ENCODE results near the gene OSMR.

The OSMR gene

DNA sequence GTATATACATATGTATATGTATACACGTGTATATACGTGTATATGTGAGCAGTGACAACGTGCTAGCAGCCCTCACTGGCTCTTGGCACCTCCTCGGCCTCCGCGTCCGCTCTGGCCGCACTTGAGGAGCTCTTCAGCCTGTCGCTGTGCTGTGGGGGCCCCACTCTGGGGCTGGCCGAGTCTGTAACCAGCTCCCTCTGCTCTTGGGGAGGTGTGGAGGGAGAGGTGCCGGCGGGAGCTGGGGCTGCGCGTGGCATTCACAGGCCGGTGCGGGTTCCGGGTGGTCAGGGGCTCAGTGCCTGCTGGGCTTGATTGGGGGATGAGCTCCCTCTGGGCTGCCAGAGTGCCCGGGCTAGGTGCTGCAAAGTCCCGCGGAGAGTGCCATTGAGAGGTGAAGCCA lies 24.1 kb upstream of the OSMR start:
- CTCF ChIA-PET = interaction anchor here (0.6 to 1.9 kb wide), 3 partner anchors 10 to 380 kb away, joined by 4 to 8 read pairs (median 7); no protein-coding TSS in a partner anchor
- POLR2A ChIA-PET = no interaction called here
- Histone ChIP-seq H3K4me1 (ENCODE audit: control insufficient read depth, insufficient read depth, low read length) (peaks cover 12% of the 10 kb centered on the region), H3K4me3 (ENCODE audit: low read depth, low read length) (no peak overlapping the region), H3K27ac (ENCODE audit: extremely low read depth, low read depth, low read length) (no peak overlapping the region), H3K36me3 (ENCODE audit: control insufficient read depth in 2 of 2, insufficient read depth in 1 of 2, low read length in 2 of 2) (no peaks in the 10 kb centered on the region), H3K9me3 (ENCODE audit: control insufficient read depth, insufficient read depth, low read depth, low read length) (no peaks in the 10 kb centered on the region; the same call in 1 of the 2 replicates)
- no peak for TF ChIP-seq SP7 (tag by site-specific recombination; IDR thresholded peaks at IDR 0.05)
- TF ChIP-seq ZNF184 (tag by site-specific recombination; IDR thresholded peaks at IDR 0.05) = no peak
- no peak for TF ChIP-seq ZNF654 (tag by site-specific recombination; IDR thresholded peaks at IDR 0.05; ENCODE audit: low read depth)
- TF ChIP-seq ZFP3 (tag by site-specific recombination; IDR thresholded peaks at IDR 0.05; ENCODE audit: low read depth) = no peak
- TF ChIP-seq ZNF146 (tag by site-specific recombination; IDR thresholded peaks at IDR 0.05) = no peak
- TF ChIP-seq, protein P1, sequence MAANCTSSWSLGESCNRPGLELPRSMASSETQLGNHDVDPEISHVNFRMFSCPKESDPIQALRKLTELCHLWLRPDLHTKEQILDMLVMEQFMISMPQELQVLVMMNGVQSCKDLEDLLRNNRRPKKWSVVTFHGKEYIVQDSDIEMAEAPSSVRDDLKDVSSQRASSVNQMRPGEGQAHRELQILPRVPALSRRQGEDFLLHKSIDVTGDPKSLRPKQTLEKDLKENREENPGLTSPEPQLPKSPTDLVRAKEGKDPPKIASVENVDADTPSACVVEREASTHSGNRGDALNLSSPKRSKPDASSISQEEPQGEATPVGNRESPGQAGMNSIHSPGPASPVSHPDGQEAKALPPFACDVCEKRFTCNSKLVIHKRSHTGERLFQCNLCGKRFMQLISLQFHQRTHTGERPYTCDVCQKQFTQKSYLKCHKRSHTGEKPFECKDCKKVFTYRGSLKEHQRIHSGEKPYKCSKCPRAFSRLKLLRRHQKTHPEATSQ (tag by site-specific recombination; IDR thresholded peaks at IDR 0.05) = no peak
- TF ChIP-seq WT1 (tag by site-specific recombination; IDR thresholded peaks at IDR 0.05) = no peak
- TF ChIP-seq, protein P2, sequence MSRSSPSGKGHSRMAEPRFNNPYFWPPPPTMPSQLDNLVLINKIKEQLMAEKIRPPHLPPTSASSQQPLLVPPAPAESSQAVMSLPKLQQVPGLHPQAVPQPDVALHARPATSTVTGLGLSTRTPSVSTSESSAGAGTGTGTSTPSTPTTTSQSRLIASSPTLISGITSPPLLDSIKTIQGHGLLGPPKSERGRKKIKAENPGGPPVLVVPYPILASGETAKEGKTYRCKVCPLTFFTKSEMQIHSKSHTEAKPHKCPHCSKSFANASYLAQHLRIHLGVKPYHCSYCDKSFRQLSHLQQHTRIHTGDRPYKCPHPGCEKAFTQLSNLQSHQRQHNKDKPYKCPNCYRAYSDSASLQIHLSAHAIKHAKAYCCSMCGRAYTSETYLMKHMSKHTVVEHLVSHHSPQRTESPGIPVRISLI (tag by site-specific recombination; IDR thresholded peaks at IDR 0.05) = no peak
- TF ChIP-seq ZNF302 (tag by site-specific recombination; IDR thresholded peaks at IDR 0.05; ENCODE audit: low read depth) = no peak
- TF ChIP-seq SP3 (tag by site-specific recombination; IDR thresholded peaks at IDR 0.05) = no peak
- TF ChIP-seq REPIN1 (tag by site-specific recombination; IDR thresholded peaks at IDR 0.05; ENCODE audit: low read depth) = no peak

DNA sequence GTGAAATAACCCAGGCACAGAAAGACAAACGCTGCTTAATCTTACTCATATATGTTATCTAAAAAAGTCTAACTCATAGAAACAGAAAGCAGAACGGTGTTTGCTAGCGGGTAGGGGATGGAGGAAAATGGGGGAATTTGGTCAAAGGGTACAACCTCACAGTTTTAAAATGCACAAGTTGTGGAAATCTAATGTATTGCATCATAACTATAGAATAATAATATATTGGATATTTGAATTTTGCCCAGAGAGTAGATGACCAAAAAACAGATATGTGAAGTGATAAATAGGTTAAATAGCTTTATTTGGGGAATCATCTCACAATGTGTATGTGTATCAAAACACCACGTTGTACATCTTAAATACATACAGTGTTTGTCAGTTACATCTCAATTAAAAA lies 22.3 kb upstream of the OSMR start:
- Histone ChIP-seq H3K27ac (ENCODE audit: extremely low read depth, low read depth, low read length) (no peak overlapping the region), H3K36me3 (ENCODE audit: control insufficient read depth in 2 of 2, insufficient read depth in 1 of 2, low read length in 2 of 2) (no peaks in the 10 kb centered on the region), H3K4me1 (ENCODE audit: control insufficient read depth, insufficient read depth, low read length) (peaks cover 12% of the 10 kb centered on the region), H3K4me3 (ENCODE audit: low read depth, low read length) (no peak overlapping the region), H3K9me3 (ENCODE audit: control insufficient read depth, insufficient read depth, low read depth, low read length) (no peaks in the 10 kb centered on the region; the same call in none of the 2 replicates)
- ChIA-PET POLR2A (no interaction called here), CTCF (no interaction called here)
- TF ChIP-seq ZNF416 (tag by site-specific recombination; IDR thresholded peaks at IDR 0.05) (no peak), MZF1 (tag by site-specific recombination; IDR thresholded peaks at IDR 0.05; ENCODE audit: borderline replicate concordance) (no peak), GLIS2 (tag by site-specific recombination; IDR thresholded peaks at IDR 0.05) (no peak), ZNF639 (tag by site-specific recombination; IDR thresholded peaks at IDR 0.05) (no peak)
- TF ChIP-seq, protein P3, sequence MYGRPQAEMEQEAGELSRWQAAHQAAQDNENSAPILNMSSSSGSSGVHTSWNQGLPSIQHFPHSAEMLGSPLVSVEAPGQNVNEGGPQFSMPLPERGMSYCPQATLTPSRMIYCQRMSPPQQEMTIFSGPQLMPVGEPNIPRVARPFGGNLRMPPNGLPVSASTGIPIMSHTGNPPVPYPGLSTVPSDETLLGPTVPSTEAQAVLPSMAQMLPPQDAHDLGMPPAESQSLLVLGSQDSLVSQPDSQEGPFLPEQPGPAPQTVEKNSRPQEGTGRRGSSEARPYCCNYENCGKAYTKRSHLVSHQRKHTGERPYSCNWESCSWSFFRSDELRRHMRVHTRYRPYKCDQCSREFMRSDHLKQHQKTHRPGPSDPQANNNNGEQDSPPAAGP (tag by site-specific recombination; IDR thresholded peaks at IDR 0.05) = no peak

GRCh38 chr5:38824821-38825220 lies 21.0 kb upstream of the OSMR start:
- no peaks in the 10 kb centered on the region; the same call in none of the 2 replicates for H3K9me3 ChIP-seq (ENCODE audit: control insufficient read depth, insufficient read depth, low read depth, low read length)
- no peak for TF ChIP-seq HOXC10 (CRISPR knock-in tag; IDR thresholded peaks at IDR 0.05)
- TF ChIP-seq ZNF660 (tag by site-specific recombination; IDR thresholded peaks at IDR 0.05) = 0 out of 2 replicates have a peak, but pooled peaks have one; percentile 37
- no peak overlapping the region for H3K27ac ChIP-seq (ENCODE audit: extremely low read depth, low read depth, low read length)
- no peaks in the 10 kb centered on the region for H3K36me3 ChIP-seq (ENCODE audit: control insufficient read depth in 2 of 2, insufficient read depth in 1 of 2, low read length in 2 of 2)
- CTCF ChIA-PET = interaction anchor here (0.7 kb wide), 1 partner anchor 383 kb away, joined by 5 read pairs; no protein-coding TSS in a partner anchor
- no peak overlapping the region for H3K4me3 ChIP-seq (ENCODE audit: low read depth, low read length)
- POLR2A ChIA-PET = no interaction called here
- H3K4me1 ChIP-seq (ENCODE audit: control insufficient read depth, insufficient read depth, low read length) = peaks cover 12% of the 10 kb centered on the region

Measured in HEK293 (cell line).